HG02623 (cell line): ENCODE data around the gene PLXNA3.

Experiments used
- ATAC-seq: cut with Tn5 transposase; IDR thresholded peaks from one replicate; pipeline ENCODE4 v1.9.1; 2021; ENCODE audit warnings: moderate library complexity; ENCODE audit not compliant: unreplicated experiment

Gene PLXNA3

DNA sequence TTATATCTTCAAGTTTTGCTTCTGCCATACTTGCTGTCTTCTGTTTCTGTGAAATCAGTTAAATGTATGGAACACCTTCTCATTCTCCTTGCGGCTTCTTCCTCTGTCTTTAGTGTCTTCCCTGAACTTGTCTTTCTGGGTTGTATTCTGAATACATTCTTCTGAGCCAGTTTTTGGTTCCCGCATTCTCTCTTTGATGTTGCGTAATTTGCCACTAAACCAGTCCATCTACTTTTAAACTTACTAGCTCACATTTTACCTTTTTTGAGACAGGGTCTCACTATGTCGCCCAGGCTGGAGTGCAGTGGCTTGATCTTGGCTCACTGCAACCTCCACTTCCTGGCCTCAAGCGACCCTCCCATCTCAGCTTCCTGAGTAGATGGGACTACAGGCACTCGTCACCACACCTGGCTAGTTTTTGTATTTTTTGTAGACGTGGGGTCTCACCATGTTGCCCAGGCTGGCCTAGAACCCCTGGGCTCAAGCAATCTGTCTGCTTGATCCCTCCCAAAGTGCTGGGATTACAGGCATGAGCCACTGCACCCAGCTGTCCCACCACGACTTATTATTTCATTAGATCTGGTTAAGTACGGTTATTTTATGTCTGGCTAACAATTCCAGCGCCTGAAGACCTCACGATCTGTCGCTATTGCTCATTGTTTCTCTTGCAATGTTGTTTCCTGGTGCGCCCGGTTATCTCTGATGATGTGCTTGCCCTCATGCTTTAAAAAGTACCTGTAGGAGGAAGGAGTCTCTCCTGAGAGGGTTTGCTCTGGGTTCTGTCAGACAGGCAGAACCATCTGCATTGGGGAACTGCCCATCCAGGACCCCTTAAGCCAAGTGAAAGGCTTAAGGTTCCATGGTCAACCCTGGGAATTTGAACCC, 67.8 kb downstream of the PLXNA3 start:
- no peak for ATAC-seq

DNA sequence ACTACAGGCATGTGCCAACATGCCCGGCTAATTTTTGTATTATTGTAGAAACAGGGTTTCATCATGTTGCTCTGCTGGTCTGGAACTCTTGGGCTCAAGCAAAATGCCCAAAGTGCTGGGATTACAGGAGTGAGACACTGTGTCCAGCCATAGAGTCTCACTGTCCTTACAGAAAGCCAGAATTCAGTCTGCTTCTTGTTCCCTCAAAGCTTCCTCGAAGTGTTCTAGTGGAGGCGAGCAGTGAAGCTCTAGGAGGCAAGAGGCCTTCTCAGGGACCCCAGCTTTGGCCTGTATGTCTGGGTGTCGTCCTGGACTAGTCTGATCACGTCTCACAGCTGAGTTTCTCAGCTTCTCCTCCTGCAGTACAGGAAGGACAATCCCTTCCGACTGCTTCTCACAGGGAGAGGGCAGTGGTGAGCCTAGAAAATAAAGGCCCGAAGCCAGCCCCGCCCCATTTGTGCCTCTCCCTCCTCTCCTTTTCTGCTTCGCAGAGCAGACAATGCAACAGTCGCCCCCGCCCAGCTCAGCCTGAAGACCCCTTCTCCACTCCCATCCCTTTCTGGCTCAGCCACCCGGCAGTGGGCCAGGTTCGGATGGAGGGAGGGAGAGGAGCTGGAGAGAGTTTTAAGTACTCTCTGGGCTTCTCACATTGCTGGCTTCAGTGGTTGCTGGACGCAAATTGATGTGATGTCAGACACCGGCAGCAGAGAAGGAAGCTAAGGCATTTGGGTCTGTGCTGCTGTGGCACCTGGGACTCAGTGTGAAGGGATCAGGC, 69.0 kb downstream of the PLXNA3 start:
- ATAC-seq = peak; percentile 73
